HepG2 (cell line): Measurements from ENCODE around the gene SRBD1.

Experiments used
- BHLHE40 ChIP-seq: IDR thresholded peaks from 2 replicates; pipeline ENCODE4 v1.6.1; 2011; ENCODE audit warnings: low read length, improper control_type of control experiment
- NCOA2 ChIP-seq: sonication (generic); formaldehyde crosslinking; IDR thresholded peaks from 2 replicates; pipeline ENCODE4 v1.8.0; 2022; ENCODE audit warnings: inconsistent platforms
- PHF21A ChIP-seq: sonication (generic); formaldehyde crosslinking; IDR thresholded peaks from 2 replicates; pipeline ENCODE4 v1.5.0; 2020; ENCODE audit warnings: mild to moderate bottlenecking, missing genetic modification reagents
- RFXAP ChIP-seq: sonication (generic); formaldehyde crosslinking; IDR thresholded peaks from 2 replicates; pipeline ENCODE4 v1.4.0; 2020; ENCODE audit warnings: missing genetic modification reagents, borderline replicate concordance
- ZBTB25 ChIP-seq: IDR thresholded peaks from 2 replicates; pipeline ENCODE4 v1.6.1; 2018; ENCODE audit warnings: missing genetic modification reagents
- ZNF430 ChIP-seq: sonication (generic); formaldehyde crosslinking; IDR thresholded peaks from 2 replicates; pipeline ENCODE4 v1.9.0; 2021; ENCODE audit warnings: mild to moderate bottlenecking, missing genetic modification reagents
- ZNF644 ChIP-seq: IDR thresholded peaks from 2 replicates; pipeline ENCODE4 v1.6.1; 2016; ENCODE audit warnings: low read depth
- ZNF660 ChIP-seq: sonication (generic); formaldehyde crosslinking; IDR thresholded peaks from 2 replicates; pipeline ENCODE4 v1.5.1; 2020; ENCODE audit warnings: mild to moderate bottlenecking, low read depth, missing genetic modification reagents, borderline replicate concordance
- ZXDC ChIP-seq: sonication (generic); formaldehyde crosslinking; IDR thresholded peaks from 2 replicates; pipeline ENCODE4 v1.5.0; 2020; ENCODE audit warnings: mild to moderate bottlenecking, missing genetic modification reagents

DNA sequence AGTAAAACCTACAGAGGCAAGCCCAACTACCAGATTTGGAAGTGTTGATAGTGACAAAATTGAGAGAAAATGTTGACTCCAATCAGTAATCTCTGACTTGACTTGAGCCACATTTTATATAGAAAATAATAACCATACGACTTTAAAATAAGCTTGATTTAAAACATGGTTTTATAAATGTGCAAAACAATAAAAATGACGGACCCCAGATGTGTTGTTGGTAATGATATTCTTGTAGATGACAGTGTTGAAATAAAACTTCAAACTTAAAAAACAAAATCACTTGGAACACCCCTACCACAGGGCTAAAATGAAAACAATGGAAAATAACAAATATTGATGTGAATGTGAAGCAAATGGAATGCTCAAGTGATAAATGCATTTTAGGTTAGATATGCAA lies 188.1 kb downstream of the SRBD1 start:
- TF ChIP-seq PHF21A (CRISPR knock-in tag) (no peak), ZNF430 (CRISPR knock-in tag) (no peak), ZXDC (CRISPR knock-in tag) (no peak), ZNF644 (CRISPR knock-in tag) (no peak), BHLHE40 (no peak), ZBTB25 (no peak), ZNF660 (CRISPR knock-in tag) (no peak), RFXAP (CRISPR knock-in tag) (no peak), NCOA2 (no peak)
